GM23248 (cell line): ENCODE results near the gene SLC13A2. TPM values are rescaled to one million over a fixed set of nuclear protein-coding genes. Genes with fewer than 3 reads are reported as not detected.

Experiments
- DNase-seq: peaks from one replicate; pipeline ENCODE4 v3.0.0-alpha.2; 2015
- H2AFZ ChIP-seq: fragments of 200-600 bp; sonication (generic); 2 replicates; pipeline ENCODE4 v1.6.1; 2016; ENCODE audit warnings: antibody characterized with exemption
- H3F3A ChIP-seq: fragments of 200-600 bp; sonication (generic); 2 replicates; pipeline ENCODE4 v1.6.1; 2016; ENCODE audit warnings: mild to moderate bottlenecking, antibody characterized with exemption, mixed run types; ENCODE audit not compliant: insufficient read depth
- H3K27ac ChIP-seq: fragments of 200-600 bp; sonication (generic); 2 replicates; pipeline ENCODE4 v1.5.1; 2016; ENCODE audit warnings: mild to moderate bottlenecking
- H3K27me3 ChIP-seq: fragments of 200-600 bp; sonication (generic); replicated peaks from 2 replicates; pipeline ENCODE4 v1.6.1; 2016; ENCODE audit warnings: mild to moderate bottlenecking; ENCODE audit not compliant: insufficient read depth
- H3K36me3 ChIP-seq: fragments of 200-600 bp; sonication (generic); 2 replicates; pipeline ENCODE4 v1.6.1; 2016; ENCODE audit warnings: low read depth, mild to moderate bottlenecking
- H3K4me1 ChIP-seq: fragments of 200-600 bp; sonication (generic); 2 replicates; pipeline ENCODE4 v1.6.1; 2016; ENCODE audit warnings: mild to moderate bottlenecking; ENCODE audit not compliant: insufficient read depth
- H3K4me2 ChIP-seq: fragments of 200-600 bp; sonication (generic); one replicate; pipeline ENCODE4 v1.6.1; 2016; ENCODE audit warnings: mild to moderate bottlenecking; ENCODE audit not compliant: unreplicated experiment
- H3K4me3 ChIP-seq: fragments of 200-600 bp; sonication (generic); 2 replicates; pipeline ENCODE4 v1.5.1; 2016; ENCODE audit warnings: mild to moderate bottlenecking
- H3K79me2 ChIP-seq: fragments of 200-600 bp; sonication (generic); 2 replicates; pipeline ENCODE4 v1.6.1; 2016; ENCODE audit warnings: mild to moderate bottlenecking; ENCODE audit not compliant: insufficient read depth
- H3K9ac ChIP-seq: fragments of 200-600 bp; sonication (generic); 2 replicates; pipeline ENCODE4 v1.6.1; 2016; ENCODE audit warnings: mild to moderate bottlenecking
- H3K9me2 ChIP-seq: fragments of 200-600 bp; sonication (generic); 2 replicates; pipeline ENCODE4 v1.6.1; 2016; ENCODE audit warnings: mixed run types, mild to moderate bottlenecking, moderate library complexity; ENCODE audit not compliant: insufficient read depth
- H3K9me3 ChIP-seq: fragments of 200-600 bp; sonication (generic); one replicate; pipeline ENCODE4 v1.6.1; 2017; ENCODE audit warnings: low read depth
- H4K20me1 ChIP-seq: fragments of 200-600 bp; sonication (generic); 2 replicates; pipeline ENCODE4 v1.6.0; 2016; ENCODE audit not compliant: insufficient read depth
- EZH2 ChIP-seq: fragments of 200-600 bp; sonication (generic); IDR thresholded peaks from 2 replicates; pipeline ENCODE4 v1.6.1; 2018; ENCODE audit warnings: antibody characterized with exemption, mild to moderate bottlenecking; ENCODE audit not compliant: insufficient read depth, poor library complexity, severe bottlenecking
- EZH2phosphoT487 ChIP-seq: fragments of 200-600 bp; sonication (generic); IDR thresholded peaks from 2 replicates; pipeline ENCODE4 v1.6.1; 2018; ENCODE audit warnings: antibody characterized with exemption, moderate library complexity, mild to moderate bottlenecking, low read depth; ENCODE audit not compliant: insufficient read depth
- WGBS, 2 experiments: methylation state at CpG; one replicate each; pipeline ENCODE4 v1.1.6; 2015 to 2017; ENCODE audit warnings: low lambda C conversion rate in 2 of 2, low coverage in 1 of 2; ENCODE audit errors: missing lambda C conversion rate in 2 of 2; 5-methylcytosine and 5-hydroxymethylcytosine counted together
- in situ Hi-C: fragments of 300-500 bp; cut with MboI; formaldehyde crosslinking; loops from 2 replicates; pipeline ENCODE4 v1.15.0; 2020
- polyA plus RNA-seq: library from polyadenylated mRNA; unstranded; fragments of >200 nt; fragmentation: Nextera tagmentation; extraction: Ambion mirVana; gene quantifications from 2 replicates; pipeline ENCODE4 v1.2.1, GENCODE V29; 2016
- total RNA-seq: library from RNA; depleted of rRNA; stranded (reverse); fragments of >200 nt; shearing (Covaris generic); gene quantifications from 2 replicates; pipeline ENCODE4 v1.2.3, GENCODE V29; 2014

SLC13A2 gene
- total and polyA plus RNA-seq, 2 experiments from 2014 or later: not detected

DNA sequence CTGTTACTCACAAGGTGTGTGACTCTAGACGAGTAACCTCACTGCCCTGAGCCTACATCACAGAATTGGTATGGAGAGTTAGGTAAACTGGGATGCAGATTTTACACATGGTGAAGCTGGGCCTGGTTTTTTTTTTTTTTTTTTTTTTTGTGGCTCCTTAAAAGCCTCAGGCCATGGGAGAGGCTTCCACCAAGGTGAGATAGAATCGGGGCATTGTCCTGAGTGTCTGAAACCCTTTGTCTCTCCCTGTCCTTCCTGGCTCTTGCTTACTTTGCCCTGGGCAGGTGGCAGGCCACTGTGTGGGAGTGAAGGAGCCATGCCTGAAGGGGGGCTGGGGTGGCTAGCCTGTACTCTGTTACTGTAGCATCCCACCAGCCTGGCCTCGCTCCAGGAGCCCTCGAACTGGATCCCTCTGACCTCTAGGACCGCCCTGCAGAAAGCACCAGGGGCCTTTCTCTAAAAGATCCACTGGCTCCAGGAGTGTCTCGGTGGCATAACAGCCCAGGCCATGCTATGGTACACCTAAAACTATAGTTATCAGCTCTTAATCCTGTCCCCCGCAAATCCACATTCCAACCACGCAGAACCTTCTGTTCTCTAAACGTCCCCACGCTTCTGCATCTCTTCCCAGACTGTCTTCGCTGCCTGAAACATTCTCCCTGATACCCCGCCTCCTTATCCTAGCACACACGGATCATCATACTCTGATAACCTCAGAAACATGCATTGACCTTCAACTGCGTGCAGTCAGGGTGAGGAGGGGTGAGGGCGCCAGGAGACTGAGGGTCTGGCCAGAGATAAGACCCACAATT lies 1.7 kb upstream of the SLC13A2 start:
- no peak overlapping the region for H3K4me3 ChIP-seq
- 53 to 57% methylated on average over 15 of the region's 15 CpGs for WGBS, 2 experiments
- in situ Hi-C loops: no loop called here
- H3F3A ChIP-seq: peaks cover 7% of the 10 kb centered on the region; the same call in 1 of the 2 replicates
- H3K9me3 ChIP-seq: no peaks in the 10 kb centered on the region
- no peak for DNase-seq
- no peak overlapping the region for H3K4me2 ChIP-seq
- peaks cover 40% of the 10 kb centered on the region for H3K27me3 ChIP-seq
- no peak for TF ChIP-seq EZH2phosphoT487
- no peak for TF ChIP-seq EZH2
- no peaks in the 10 kb centered on the region for H4K20me1 ChIP-seq
- H3K27ac ChIP-seq: no peak overlapping the region
- peaks cover 7% of the 10 kb centered on the region for H3K4me1 ChIP-seq
- H3K9ac ChIP-seq: no peak overlapping the region
- H3K79me2 ChIP-seq: no peaks in the 10 kb centered on the region
- H2AFZ ChIP-seq: no peak overlapping the region
- no peaks in the 10 kb centered on the region for H3K36me3 ChIP-seq
- no peaks in the 10 kb centered on the region for H3K9me2 ChIP-seq

DNA sequence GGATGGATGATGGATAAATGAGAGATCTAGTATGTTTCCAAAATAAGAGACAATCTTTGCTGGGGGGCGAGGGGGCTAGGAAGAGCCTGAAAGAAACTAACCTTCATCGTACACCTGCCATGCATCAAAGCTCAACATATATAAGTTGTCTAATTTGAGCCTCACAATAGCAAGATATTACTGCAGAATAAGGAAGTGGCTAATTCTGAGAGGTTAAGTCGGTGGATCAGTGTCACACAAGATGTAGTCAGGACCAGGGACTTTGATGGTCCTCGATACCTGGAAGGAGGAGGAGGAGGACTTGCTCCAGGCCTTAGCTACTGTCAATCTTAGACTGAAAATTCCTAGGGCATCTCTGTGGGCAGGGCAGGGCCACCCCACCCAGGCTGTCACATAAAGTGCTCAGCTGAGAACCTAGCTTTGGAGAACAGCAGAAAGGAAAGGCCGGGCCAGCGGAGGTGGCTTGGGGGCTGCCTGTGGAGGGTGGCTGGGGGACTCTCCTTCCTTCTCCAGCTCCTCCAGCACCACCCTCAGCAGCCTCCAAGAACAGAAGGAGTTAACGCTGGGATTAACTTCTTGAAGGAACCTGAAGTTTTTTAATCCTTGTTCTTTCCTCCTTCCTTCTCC lies 460 bp upstream of the SLC13A2 start:
- Histone ChIP-seq H3K4me1 (no peaks in the 10 kb centered on the region), H3K27me3 (peaks cover 40% of the 10 kb centered on the region), H3K79me2 (no peaks in the 10 kb centered on the region), H3K9me3 (no peaks in the 10 kb centered on the region), H3K9ac (no peak overlapping the region), H3K36me3 (no peaks in the 10 kb centered on the region), H3K4me2 (no peak overlapping the region), H3K4me3 (no peak overlapping the region), H3F3A (no peaks in the 10 kb centered on the region), H4K20me1 (no peaks in the 10 kb centered on the region), H2AFZ (no peak overlapping the region), H3K9me2 (no peaks in the 10 kb centered on the region), H3K27ac (no peak overlapping the region)
- in situ Hi-C loops: no loop called here
- 69 to 70% methylated on average over 7 of the region's 7 CpGs for WGBS, 2 experiments
- DNase-seq: no peak
- TF ChIP-seq EZH2: no peak
- no peak for TF ChIP-seq EZH2phosphoT487

DNA sequence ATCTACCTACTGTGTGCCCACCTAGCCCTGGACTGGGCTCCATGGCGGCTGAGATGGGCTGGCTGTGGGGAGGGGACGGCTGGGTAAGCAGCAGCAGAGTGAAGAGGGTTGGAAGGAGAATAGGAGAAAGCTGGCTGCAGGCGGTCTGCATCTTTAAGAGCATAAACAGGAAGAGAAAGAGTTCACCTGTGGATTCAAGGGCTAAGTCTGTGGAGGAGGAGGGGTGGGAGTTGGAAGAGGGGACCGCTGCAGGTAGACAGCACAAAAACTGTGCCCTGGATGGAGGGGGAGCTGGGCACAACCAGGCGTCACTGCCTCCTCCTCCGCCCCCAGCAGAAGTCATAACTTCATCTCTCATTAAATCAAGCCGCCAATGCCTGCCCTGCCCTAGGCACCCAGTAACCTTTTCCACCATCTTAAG lies 677 bp downstream of the SLC13A2 start:
- no peaks in the 10 kb centered on the region for H3K9me3 ChIP-seq
- H3K9me2 ChIP-seq: no peaks in the 10 kb centered on the region
- no peaks in the 10 kb centered on the region for H4K20me1 ChIP-seq
- H3K79me2 ChIP-seq: no peaks in the 10 kb centered on the region
- no peak for DNase-seq
- H3K4me1 ChIP-seq: no peaks in the 10 kb centered on the region
- no peak overlapping the region for H3K9ac ChIP-seq
- no peak for TF ChIP-seq EZH2phosphoT487
- TF ChIP-seq EZH2: no peak
- no peak overlapping the region for H3K4me2 ChIP-seq
- no peak overlapping the region for H2AFZ ChIP-seq
- peaks cover 33% of the 10 kb centered on the region for H3K27me3 ChIP-seq
- no peaks in the 10 kb centered on the region for H3K36me3 ChIP-seq
- in situ Hi-C loops: no loop called here
- 58 to 61% methylated on average over 7 of the region's 7 CpGs for WGBS, 2 experiments
- H3K27ac ChIP-seq: no peak overlapping the region
- H3F3A ChIP-seq: no peaks in the 10 kb centered on the region
- no peak overlapping the region for H3K4me3 ChIP-seq

DNA sequence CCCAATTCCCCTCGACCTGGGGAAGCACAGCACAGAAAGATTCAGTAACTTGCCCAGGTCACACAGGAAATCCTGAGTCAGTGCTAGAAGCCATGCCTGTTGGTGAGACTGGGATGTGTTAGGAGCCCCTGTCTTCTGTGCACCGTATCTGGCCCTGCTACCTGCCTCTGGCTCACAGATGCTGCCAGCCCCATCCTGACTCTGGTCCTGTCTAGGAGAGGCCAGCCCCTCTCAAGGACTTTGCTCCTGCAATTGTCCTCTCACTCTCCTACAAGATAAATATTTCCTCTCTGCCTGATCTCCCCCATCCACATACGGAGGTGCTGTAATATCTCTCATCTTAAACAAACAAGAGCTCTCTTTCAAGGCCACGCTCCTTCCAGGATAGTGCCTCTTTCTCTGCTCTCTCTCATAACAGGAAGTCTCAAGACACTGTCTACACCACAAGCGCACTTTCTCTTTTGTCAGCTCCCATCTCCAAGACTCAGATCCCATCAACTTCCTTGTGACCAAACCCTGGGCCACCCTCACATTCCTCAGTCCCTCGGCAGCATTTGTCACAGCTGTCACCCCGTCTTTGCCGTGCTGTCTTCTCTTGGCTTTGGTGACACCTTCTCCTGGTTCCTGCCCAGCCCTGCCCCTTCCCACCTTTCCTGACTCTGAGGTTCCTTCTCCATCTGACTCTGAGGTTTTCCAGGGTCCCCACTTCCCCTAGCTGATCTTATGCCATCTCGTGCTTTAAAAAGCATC lies 1.9 kb downstream of the SLC13A2 start:
- H3K4me3 ChIP-seq: no peak overlapping the region
- no peaks in the 10 kb centered on the region for H3F3A ChIP-seq
- 43 to 47% methylated on average over 9 of the region's 9 CpGs for WGBS, 2 experiments
- no peak overlapping the region for H3K27ac ChIP-seq
- H3K9me2 ChIP-seq: no peaks in the 10 kb centered on the region
- no peaks in the 10 kb centered on the region for H3K9me3 ChIP-seq
- no peak for TF ChIP-seq EZH2
- no peak for TF ChIP-seq EZH2phosphoT487
- H3K27me3 ChIP-seq: peaks cover 26% of the 10 kb centered on the region
- H2AFZ ChIP-seq: no peak overlapping the region
- no peaks in the 10 kb centered on the region for H4K20me1 ChIP-seq
- H3K36me3 ChIP-seq: no peaks in the 10 kb centered on the region
- no peak overlapping the region for H3K9ac ChIP-seq
- no peaks in the 10 kb centered on the region for H3K4me1 ChIP-seq
- in situ Hi-C loops: no loop called here
- H3K4me2 ChIP-seq: no peak overlapping the region
- no peak for DNase-seq
- H3K79me2 ChIP-seq: no peaks in the 10 kb centered on the region
